DOHH2 (cell line): Measurements from ENCODE around the gene PLAAT3.

ENCODE experiments used
- EZH2phosphoT487 ChIP-seq: fragments of 200-600 bp; sonication (generic); IDR thresholded peaks from 2 replicates; pipeline ENCODE4 v1.6.1; 2017; ENCODE audit warnings: borderline replicate concordance, mild to moderate bottlenecking, antibody characterized with exemption, low read length, moderate library complexity, mixed read lengths
- TF ChIP-seq, protein P1 (sequence below): fragments of 200-600 bp; sonication (generic); IDR thresholded peaks from one replicate; pipeline ENCODE4 v1.5.1; 2014; ENCODE audit warnings: antibody characterized with exemption, mild to moderate bottlenecking, low read depth, low read length; ENCODE audit not compliant: poor library complexity, severe bottlenecking

DNA sequence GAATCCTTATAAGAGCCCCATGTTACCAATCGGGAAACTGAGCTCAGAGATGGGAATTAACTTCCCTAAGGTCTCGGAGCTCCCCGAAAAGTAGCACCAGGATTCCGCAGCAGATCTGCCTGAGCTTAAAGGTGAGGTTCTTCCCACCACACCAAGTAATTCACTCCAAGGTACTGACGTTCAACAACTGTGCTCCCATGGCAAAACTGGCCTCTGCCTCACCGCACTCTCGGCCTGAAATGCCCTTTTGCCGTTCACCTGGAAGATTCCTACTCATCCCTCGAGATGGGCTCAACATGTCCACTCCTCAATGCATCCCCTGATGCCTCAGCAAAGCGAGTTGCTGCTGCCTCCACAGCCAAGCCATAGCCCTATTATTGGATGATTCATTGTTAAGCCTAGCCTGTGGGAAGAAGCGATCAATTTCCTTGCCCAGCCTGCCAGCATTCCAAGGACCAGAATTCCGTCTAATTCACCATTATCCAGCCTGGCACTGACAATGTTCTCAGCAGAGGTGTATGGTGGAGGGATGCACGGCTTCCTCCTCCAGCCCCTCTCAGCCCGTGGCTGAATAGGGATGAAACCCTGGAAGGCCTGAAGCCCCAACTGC, 4.2 kb downstream of the PLAAT3 start:
- TF ChIP-seq, protein P1, sequence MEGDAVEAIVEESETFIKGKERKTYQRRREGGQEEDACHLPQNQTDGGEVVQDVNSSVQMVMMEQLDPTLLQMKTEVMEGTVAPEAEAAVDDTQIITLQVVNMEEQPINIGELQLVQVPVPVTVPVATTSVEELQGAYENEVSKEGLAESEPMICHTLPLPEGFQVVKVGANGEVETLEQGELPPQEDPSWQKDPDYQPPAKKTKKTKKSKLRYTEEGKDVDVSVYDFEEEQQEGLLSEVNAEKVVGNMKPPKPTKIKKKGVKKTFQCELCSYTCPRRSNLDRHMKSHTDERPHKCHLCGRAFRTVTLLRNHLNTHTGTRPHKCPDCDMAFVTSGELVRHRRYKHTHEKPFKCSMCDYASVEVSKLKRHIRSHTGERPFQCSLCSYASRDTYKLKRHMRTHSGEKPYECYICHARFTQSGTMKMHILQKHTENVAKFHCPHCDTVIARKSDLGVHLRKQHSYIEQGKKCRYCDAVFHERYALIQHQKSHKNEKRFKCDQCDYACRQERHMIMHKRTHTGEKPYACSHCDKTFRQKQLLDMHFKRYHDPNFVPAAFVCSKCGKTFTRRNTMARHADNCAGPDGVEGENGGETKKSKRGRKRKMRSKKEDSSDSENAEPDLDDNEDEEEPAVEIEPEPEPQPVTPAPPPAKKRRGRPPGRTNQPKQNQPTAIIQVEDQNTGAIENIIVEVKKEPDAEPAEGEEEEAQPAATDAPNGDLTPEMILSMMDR: no peak
- no peak for TF ChIP-seq EZH2phosphoT487
